OCI-LY7 (cell line): Measurements from ENCODE around the gene HHEX.

Experiments
- EZH2phosphoT487 ChIP-seq: fragments of 200-600 bp; sonication (generic); IDR thresholded peaks from 2 replicates; pipeline ENCODE4 v1.6.1; 2018; ENCODE audit warnings: low read depth, borderline replicate concordance, mild to moderate bottlenecking, mixed run types, antibody characterized with exemption, low read length, moderate library complexity, mixed read lengths
- TF ChIP-seq, protein P1 (sequence below): fragments of 200-600 bp; sonication (generic); conservative IDR thresholded peaks from 2 replicates; pipeline ENCODE4 v1.5.1; 2014; ENCODE audit warnings: mild to moderate bottlenecking, antibody characterized with exemption, low read length, moderate library complexity, mixed read lengths

DNA sequence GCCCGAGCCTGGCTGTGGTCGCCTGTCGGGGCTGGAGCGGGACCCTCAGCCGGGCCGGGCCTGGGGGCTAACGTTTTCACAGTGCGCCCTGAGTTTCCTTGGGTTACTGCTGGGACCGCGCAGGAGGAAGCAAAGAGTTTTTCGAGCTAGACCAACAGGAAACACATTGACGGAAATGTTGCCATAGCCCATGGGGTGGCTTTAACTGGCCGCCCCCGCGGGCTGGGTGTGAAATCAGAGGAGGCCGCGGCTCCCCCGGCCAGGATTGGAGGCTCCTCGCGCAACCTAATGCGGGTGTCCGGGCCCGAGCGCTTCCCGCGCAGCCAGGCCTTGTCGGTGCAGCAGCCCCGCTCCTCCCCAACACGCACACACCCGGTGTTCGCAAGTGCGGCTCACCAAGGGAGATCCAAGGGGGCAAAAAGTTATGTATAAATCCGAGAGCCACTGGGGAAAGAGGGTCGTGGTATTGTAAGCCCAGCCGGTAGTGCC lies 1.9 kb downstream of the HHEX start:
- TF ChIP-seq, protein P1, sequence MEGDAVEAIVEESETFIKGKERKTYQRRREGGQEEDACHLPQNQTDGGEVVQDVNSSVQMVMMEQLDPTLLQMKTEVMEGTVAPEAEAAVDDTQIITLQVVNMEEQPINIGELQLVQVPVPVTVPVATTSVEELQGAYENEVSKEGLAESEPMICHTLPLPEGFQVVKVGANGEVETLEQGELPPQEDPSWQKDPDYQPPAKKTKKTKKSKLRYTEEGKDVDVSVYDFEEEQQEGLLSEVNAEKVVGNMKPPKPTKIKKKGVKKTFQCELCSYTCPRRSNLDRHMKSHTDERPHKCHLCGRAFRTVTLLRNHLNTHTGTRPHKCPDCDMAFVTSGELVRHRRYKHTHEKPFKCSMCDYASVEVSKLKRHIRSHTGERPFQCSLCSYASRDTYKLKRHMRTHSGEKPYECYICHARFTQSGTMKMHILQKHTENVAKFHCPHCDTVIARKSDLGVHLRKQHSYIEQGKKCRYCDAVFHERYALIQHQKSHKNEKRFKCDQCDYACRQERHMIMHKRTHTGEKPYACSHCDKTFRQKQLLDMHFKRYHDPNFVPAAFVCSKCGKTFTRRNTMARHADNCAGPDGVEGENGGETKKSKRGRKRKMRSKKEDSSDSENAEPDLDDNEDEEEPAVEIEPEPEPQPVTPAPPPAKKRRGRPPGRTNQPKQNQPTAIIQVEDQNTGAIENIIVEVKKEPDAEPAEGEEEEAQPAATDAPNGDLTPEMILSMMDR: no peak
- no peak for TF ChIP-seq EZH2phosphoT487
